ENCODE data around the gene ARRB2. TPM values are rescaled to one million over a fixed set of nuclear protein-coding genes. Genes with fewer than 3 reads are reported as not detected.

Gene ARRB2
- total RNA-seq, 1 experiment from 2014 or later = 75.3 TPM

- H2BK5ac ChIP-seq (ENCODE audit: insufficient read length, low read length) = no peak overlapping the region
- H2BK120ac ChIP-seq (ENCODE audit: low read depth, low read length, poor library complexity, severe bottlenecking) = no peak overlapping the region
- H2BK20ac ChIP-seq (ENCODE audit: low read depth, low read length, poor library complexity, severe bottlenecking) = no peak overlapping the region
- no peak for DNase-seq
- TF ChIP-seq CTCF (conservative IDR thresholded peaks at IDR 0.05) = peak; percentile 33; the same call in 1 of the 3 replicates
- H3K4me1 ChIP-seq (ENCODE audit: insufficient read depth, low read length) = no peaks in the 10 kb centered on the region
- H3K23me2 ChIP-seq (ENCODE audit: insufficient read length, low read depth, low read length, poor library complexity, severe bottlenecking) = peaks cover 6% of the 10 kb centered on the region
- no peaks in the 10 kb centered on the region for H3K79me2 ChIP-seq (ENCODE audit: insufficient read depth, low read length)
- no peaks in the 10 kb centered on the region; a peak in 1 of 5 replicates for H3K9me3 Mint-ChIP-seq
- H3K9me3 ChIP-seq (ENCODE audit: control insufficient read depth, low read depth, low read length) = no peaks in the 10 kb centered on the region
- WGBS (ENCODE audit: extremely low coverage, insufficient read length, low lambda C conversion rate) = no CpG with 5 or more reads among the region's 6 CpGs
- H3K4ac ChIP-seq (ENCODE audit: low read depth, low read length) = no peak overlapping the region
- no peak overlapping the region for H3K27ac Mint-ChIP-seq
- no peak overlapping the region for H3K4me2 ChIP-seq (ENCODE audit: insufficient read depth, insufficient read length, low read length)
- H3K27me3 Mint-ChIP-seq (ENCODE audit: low read depth) = peaks cover 31% of the 10 kb centered on the region
- H3K23ac ChIP-seq (ENCODE audit: insufficient read length, low read depth, low read length) = no peak overlapping the region
- no peak overlapping the region for H3K9ac ChIP-seq (ENCODE audit: extremely low read depth, insufficient read length, low read length)
- H3K14ac ChIP-seq (ENCODE audit: insufficient read depth, low read length) = no peak overlapping the region
- H2AK5ac ChIP-seq (ENCODE audit: insufficient read length, low read length) = no peak overlapping the region
- no peaks in the 10 kb centered on the region for H3K79me1 ChIP-seq (ENCODE audit: insufficient read depth, low read depth, low read length, poor library complexity, severe bottlenecking)
- no peak overlapping the region for H3K27ac ChIP-seq (ENCODE audit: insufficient read length, low read depth, low read length)
- no peak overlapping the region for H3K18ac ChIP-seq (ENCODE audit: insufficient read length, low read depth, low read length)
- no peak overlapping the region for H2AFZ ChIP-seq (ENCODE audit: low read length)
- no peak overlapping the region for H4K91ac ChIP-seq (ENCODE audit: insufficient read length, low read depth, low read length)
- H3T11ph ChIP-seq (ENCODE audit: low read length) = no peak overlapping the region
- peaks cover 2% of the 10 kb centered on the region for H3K27me3 ChIP-seq (ENCODE audit: insufficient read depth, low read length)
- H3K4me1 Mint-ChIP-seq = peaks cover 3 to 5% of the 10 kb centered on the region in 2 experiments
- H4K8ac ChIP-seq (replicated peaks; ENCODE audit: insufficient read length, low read depth, low read length) = no peak overlapping the region
- H2BK12ac ChIP-seq (ENCODE audit: insufficient read length, low read depth, low read length) = no peak overlapping the region
- H4K5ac ChIP-seq (ENCODE audit: insufficient read length, low read depth, low read length) = no peak overlapping the region
- no peak overlapping the region; a peak in 1 of 5 replicates for H3K4me3 Mint-ChIP-seq
- H2BK15ac ChIP-seq (ENCODE audit: low read depth, low read length) = no peak overlapping the region
- no peak overlapping the region for H3K56ac ChIP-seq (ENCODE audit: insufficient read length, low read depth, low read length)
- peaks cover 0 to 9% (median 0%) of the 10 kb centered on the region in 3 experiments; a peak in 2 of 7 replicates for H3K36me3 Mint-ChIP-seq (ENCODE audit: insufficient read depth in 1 of 3, low read depth in 3 of 3)
- no peaks in the 10 kb centered on the region for H4K20me1 ChIP-seq (ENCODE audit: control insufficient read depth, insufficient read depth, insufficient read length)
These were observed 22.7 kb downstream of the ARRB2 start for GRCh38 chr17:4733073-4733531.
